GM19351 (cell line): ENCODE results near the gene TSC22D1.

Source experiments
- ATAC-seq: cut with Tn5 transposase; IDR thresholded peaks from one replicate; pipeline ENCODE4 v1.9.1; 2021; ENCODE audit warnings: mild to moderate bottlenecking, moderate library complexity; ENCODE audit not compliant: unreplicated experiment

Gene TSC22D1

DNA sequence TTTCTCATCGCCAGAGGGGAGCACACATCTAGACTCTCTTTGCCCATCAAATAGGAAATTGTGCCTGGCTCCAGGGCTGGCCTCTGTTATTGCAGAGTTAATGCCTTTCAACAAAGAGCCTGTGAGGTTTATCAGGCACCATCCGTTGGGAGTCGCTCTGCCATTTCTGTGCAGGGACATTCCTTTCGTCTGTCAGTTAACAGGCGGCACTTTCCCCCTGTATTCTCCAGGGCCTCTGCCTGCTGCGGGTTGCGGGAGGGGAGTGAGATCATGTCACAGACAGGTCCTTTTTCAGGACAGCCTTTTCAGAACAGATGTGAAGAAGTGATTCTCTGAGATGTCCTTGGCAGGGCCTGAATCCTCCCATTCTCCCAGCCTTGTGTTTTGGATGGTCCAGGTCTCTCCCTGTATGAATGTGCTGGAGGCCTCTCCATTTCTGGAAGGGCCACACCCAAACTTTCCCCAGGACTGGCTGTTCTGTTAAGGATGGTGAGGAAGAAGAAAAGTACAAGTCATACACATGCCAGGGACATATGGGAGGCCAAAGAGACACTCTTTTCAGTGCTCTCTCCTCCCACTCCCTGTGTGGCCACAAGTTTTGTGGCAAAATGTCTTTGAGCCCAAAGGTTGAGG lies 187.6 kb downstream of the TSC22D1 start:
- no peak for ATAC-seq

DNA sequence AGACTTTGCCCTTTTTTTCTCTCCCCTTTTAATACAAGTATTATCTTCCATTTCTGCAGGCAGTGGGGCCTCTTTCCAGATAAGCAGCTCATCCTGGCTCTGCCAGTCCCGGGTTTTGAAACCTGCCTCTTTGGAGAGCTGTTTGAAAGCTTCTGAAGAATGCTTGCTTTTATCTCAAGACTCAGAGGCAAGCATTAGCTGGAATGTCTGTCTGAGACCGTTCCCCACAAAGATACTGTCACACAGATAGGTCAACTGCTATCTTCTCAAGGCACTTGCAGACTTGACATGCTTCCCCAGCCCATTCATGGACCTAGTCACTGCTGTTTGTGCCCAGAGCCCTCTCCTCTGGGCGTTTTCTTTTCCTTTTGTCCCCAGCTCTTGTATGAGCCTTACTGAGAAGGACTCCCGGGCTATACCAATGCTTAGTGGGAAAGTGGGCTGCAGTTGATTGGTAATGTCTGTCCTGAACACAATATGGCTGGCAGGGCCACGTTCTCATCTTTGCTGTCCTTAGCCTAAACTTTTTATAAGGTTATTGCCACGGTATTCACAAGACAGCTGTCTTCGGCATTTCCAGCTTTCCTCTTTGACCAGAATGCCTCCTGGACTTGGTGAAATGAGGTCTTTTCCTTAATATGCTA lies 189.1 kb downstream of the TSC22D1 start:
- ATAC-seq, result no peak

- ATAC-seq, result no peak
Measured at GRCh38 chr13:44385847-44386246, 190.3 kb downstream of the TSC22D1 start.

DNA sequence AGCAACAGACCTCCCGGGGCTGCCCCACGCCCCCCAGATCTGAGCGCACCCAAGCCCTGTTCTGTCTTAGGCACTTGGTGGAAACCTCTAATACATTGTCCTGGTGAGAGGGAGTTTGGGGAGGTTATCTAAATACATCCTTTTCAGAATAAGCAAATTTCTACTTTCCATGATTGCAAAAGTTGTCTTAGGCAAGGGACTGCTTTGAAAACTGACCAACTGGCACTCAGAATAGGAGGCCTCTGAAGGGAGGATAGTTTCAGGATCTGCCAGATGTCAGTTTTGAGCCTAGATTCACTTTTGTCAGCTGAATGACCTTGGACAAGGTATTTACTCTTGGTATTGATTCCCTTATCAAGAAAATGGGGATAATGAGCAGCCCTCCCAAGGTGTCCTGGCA lies 190.7 kb downstream of the TSC22D1 start:
- no peak for ATAC-seq

DNA sequence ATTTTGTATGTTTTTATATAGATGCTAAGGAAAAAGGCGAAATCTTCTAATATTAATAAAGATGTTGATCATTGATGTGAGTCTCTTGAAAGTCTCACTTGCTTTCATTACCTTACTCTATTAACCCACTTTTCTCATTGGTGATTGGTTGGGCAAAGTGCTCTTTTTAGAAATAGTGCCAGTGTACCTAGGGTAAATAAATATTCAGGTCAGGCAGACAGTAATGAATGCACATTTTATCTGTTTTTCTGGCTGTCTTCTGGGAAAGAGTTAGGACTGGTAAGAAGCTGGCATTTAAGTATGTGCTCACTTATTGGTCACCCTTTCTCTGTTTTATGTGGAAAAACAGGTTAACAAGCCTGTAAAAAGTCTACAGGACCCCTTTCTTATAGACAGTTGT lies 191.4 kb downstream of the TSC22D1 start:
- no peak for ATAC-seq

DNA sequence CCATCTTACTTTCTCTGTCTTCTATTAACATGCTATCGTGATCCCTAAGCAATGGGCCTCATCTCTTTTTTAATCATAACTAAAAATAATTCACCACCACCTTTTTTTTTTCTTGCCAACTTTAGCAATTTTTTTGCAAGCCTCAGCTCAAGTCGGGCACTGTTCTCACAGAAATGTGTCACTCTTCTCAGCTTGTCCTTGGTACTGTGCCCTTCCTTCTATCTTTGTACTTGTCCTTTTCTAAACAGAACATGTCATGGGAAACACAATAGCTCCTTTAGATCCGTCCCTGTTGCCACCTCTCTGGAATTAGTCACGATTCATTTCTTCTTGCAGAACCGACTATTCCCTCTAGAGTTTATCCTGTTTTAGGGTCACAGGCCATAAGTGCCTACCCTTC lies 192.2 kb downstream of the TSC22D1 start:
- no peak for ATAC-seq

GRCh38 chr13:44382635-44383145 lies 193.4 kb downstream of the TSC22D1 start:
- ATAC-seq, result no peak
